Gastrocnemius medialis (tissue), 4 donors: ENCODE results near the gene BCDIN3D.

Source experiments
- CTCF ChIP-seq, 5 experiments: fragments of 450-650 bp in 3 of 5; fragments of 200-600 bp in 2 of 5; sonication (generic) in 2 of 5; IDR thresholded peaks in 4 of 5; conservative IDR thresholded peaks in 1 of 5; 1 replicate in 4 of 5; 2 replicates in 1 of 5; pipeline ENCODE4 v1.5.1; 2016 to 2019; ENCODE audit warnings: antibody characterized with exemption in 5 of 5, mild to moderate bottlenecking in 3 of 5, moderate library complexity in 3 of 5
- POLR2A ChIP-seq, 2 donors: fragments of 450-650 bp; IDR thresholded peaks; one replicate each; pipeline ENCODE4 v1.6.1; 2017; ENCODE audit warnings: antibody characterized with exemption in 2 of 2, mild to moderate bottlenecking in 2 of 2, moderate library complexity in 2 of 2

GRCh38 chr12:49889361-49890095 lies 46.6 kb upstream of the BCDIN3D start:
- no peak for TF ChIP-seq CTCF (IDR thresholded peaks at IDR 0.05 in 4 of 5, conservative IDR thresholded peaks at IDR 0.05 in 1 of 5)
- TF ChIP-seq POLR2A (IDR thresholded peaks at IDR 0.05), result no peak
